GM12801 (cell line): Measurements from ENCODE around the gene PPP1R18.

Experiments used
- TF ChIP-seq, protein P1 (sequence below): IDR thresholded peaks from one replicate; pipeline ENCODE4 v1.5.1; 2011; ENCODE audit warnings: control low read depth; ENCODE audit not compliant: insufficient read length; ENCODE audit errors: extremely low read depth

Gene PPP1R18, protein sequence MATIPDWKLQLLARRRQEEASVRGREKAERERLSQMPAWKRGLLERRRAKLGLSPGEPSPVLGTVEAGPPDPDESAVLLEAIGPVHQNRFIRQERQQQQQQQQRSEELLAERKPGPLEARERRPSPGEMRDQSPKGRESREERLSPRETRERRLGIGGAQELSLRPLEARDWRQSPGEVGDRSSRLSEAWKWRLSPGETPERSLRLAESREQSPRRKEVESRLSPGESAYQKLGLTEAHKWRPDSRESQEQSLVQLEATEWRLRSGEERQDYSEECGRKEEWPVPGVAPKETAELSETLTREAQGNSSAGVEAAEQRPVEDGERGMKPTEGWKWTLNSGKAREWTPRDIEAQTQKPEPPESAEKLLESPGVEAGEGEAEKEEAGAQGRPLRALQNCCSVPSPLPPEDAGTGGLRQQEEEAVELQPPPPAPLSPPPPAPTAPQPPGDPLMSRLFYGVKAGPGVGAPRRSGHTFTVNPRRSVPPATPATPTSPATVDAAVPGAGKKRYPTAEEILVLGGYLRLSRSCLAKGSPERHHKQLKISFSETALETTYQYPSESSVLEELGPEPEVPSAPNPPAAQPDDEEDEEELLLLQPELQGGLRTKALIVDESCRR

DNA sequence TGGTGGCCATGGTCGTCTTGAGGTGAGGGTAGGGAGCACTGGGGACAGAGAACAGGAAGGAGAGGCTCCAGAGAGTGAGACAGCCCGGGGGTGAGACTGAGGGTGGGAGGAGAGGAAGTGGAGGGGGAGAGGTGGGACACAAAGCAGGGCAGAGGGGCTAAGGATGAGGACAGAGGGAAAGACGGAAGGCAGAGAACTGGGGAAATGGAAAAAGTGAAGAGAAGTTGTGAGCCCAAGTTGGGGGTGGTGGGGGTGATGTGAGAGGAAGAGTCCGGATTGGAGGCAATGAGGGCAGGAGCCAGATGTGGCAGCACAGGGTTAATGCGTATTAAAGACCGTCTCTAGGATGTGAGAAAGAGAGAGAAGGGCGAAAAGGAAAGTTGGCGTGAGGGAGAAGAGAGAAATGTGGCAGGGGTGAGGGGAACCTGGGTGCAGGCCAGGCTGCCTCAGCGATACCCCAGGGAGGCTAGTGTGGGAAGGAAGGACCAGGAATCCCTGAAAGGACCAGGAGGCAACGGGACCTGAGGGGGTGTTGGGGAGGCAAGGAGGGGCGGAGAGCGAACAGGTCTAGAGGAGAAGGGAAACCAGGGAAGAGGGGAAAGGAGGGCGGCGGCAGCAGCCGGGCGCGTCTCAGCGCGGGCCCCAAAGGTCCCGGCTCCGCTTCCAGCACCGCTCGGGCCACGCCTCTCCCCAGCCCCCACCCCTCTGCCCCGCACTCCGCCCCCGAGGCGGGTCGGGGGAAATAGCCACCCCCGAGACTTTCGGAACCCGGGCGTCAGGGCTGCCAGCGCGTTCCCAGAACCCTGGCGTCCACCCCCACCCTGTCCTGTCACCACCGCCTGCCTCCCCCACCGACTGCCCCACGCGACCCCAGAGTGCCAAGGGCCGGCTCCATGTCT, at the start of gene PPP1R18:
PPP1R18 (minus strand) TSS at position 637 of the 899 bp plus-strand sequence; CDS start at position 10, 627 bp downstream.
- TF ChIP-seq, protein P1, sequence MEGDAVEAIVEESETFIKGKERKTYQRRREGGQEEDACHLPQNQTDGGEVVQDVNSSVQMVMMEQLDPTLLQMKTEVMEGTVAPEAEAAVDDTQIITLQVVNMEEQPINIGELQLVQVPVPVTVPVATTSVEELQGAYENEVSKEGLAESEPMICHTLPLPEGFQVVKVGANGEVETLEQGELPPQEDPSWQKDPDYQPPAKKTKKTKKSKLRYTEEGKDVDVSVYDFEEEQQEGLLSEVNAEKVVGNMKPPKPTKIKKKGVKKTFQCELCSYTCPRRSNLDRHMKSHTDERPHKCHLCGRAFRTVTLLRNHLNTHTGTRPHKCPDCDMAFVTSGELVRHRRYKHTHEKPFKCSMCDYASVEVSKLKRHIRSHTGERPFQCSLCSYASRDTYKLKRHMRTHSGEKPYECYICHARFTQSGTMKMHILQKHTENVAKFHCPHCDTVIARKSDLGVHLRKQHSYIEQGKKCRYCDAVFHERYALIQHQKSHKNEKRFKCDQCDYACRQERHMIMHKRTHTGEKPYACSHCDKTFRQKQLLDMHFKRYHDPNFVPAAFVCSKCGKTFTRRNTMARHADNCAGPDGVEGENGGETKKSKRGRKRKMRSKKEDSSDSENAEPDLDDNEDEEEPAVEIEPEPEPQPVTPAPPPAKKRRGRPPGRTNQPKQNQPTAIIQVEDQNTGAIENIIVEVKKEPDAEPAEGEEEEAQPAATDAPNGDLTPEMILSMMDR, result no peak

DNA sequence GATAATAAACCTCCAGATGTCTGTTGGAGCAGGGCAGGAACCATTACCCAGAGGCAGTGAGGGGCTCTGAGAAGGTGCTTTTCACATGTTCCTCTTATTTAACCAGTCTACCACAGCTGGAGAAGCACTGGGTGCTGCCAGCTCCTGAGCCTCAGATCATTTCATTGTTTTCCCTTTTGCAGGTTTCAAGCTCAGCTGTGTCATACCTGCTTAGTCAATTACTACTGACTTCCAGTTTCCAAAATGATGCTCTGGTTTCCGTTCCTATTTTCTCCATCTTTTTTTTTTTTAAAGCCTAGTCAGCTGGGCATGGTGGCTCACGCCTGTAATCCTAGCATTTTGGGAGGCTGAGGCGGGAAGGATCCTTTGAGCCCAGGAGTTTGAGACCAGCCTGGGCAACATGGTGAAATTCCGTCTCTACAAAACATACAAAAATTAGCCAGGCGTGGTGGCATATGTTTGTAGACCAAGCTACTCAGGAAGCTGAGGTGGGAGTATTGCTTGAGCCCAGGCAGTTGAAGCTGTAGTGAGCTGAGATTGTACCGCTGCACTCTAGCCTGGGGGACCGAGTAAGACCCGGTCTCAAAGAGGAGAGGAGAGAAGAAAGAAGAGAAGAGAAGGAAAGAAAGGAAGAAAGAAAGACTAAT, 49.3 kb upstream of the PPP1R18 start:
- TF ChIP-seq, protein P1, result no peak

DNA sequence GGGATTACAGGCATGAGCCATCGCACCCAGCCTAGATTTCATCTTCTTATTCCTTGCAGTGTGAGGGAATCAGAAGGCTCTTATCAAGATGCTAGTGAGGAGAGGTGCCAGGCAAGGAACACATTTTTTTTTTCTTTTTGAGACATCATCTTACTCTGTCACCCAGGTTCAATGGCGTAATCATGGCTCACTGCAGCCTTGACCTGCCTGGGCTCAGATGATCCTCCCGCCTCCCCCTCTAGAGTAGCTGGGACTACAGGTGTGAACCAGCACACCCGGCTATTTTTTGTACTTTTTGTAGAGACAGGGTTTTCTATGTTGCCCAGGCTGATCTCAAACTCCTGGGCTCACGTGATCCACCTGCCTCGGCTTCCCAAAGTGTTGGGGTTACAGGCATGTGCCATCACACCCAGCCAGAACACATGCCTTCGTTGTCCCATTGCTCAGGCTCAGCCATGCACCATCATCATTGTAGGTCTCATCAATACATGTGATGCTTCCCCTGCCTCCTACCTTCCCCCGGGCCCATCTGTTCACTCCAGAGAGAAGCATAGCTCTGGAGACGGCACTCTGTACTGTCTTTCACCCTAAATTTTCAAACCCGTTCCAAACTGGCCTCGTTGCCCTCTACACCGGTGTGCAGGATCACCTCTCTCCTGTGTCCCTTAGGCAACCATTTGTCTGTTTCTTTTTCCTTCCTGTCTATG, 45.9 kb upstream of the PPP1R18 start:
- TF ChIP-seq, protein P1, result no peak

DNA sequence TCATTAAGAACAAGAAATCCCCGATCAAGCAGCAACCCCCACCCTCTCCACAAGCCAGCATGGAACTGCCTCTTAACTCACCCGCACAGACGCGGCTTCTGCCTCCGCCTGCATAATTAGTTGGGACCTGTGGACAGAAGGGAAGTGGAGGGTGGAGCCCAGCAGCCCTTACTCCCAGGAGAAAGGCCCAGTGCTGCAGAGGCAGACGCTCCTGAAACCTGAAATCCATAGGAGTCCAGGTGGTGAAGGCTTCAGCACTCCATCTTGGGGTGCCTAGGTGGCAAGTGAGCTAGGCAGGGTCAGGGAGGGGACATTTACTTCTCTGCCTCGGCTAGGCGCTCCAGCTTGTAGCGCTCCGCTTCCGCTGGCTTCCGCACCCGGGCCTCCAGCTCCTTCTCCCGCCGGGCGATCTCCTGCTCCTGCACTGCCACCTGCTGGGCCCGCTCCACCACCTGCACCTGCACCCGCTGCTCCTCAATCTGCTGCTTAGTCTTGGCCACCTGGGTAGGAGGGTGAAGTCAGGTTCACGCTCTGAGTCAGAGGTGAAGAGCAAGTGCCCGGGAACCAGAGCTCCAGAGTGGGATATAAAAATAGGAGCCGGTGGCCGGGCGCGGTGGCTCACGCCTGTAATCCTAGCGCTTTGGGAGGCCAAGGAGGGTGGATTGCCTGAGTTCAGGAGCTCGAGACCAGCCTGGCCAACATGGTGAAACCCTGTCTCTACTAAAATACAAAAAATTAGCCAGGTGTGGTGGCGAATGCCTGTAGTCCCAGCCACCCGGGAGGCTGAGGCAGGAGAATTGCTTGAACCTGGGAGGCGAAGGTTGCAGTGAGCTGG, 44.4 kb upstream of the PPP1R18 start:
- TF ChIP-seq, protein P1, result no peak

DNA sequence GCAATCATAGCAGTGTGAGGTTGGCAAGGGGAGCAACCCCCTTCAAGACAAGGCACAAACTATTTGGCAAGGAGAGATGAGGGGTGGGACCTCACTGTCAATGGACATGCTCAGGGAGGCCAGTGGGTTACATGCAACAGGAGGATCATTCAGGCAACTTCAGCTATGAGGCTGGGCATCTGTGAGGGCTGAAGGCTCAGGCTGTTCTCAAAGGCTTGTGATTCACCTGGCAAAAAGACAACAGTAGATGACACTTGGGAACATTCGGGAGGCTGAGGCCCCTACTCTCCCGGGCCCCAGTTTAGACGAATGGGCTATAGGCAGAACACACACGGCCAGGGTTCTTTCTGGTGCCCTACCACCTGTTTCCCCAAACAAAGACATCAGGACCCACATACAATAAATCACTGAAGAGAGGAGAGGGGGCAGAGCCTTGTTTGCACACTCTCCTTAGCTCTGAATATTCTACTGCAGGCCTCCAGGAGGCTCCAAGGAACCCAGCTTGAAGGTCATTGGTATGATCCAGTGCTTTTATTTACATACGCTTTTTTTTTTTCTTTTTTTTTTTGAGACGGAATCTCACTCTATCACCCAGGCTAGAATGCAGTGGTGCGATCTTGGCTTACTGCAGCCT, 41.6 kb upstream of the PPP1R18 start:
- TF ChIP-seq, protein P1, result no peak
